ENCODE results near the gene EPM2AIP1. TPM values are rescaled to one million over a fixed set of nuclear protein-coding genes. Genes with fewer than 3 reads are reported as not detected.

The EPM2AIP1 gene
- polyA plus RNA-seq, 3 donors: 3.6 to 11.3 (median 5.8) TPM

DNA sequence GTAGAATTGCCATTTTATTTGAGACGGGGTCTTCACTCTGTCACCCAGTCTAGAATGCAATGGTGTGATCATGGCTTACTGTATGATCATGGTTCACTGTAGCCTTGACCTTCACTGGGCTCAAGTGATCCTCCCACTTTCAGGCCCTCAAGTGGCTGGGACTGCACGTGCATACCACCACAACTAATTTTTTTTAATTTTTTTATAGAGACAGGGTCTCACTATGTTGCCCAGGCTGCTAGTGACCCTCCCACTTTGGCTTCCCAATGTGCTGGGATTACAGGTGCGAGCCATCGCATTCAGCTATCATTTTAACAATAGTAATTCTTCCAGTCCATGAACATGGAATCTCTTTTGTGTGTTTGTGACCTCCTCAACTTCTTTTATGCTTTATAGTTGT is 11.9 kb downstream of the EPM2AIP1 start:
- Histone ChIP-seq H3K4me2 (replicated peaks; ENCODE audit: extremely low read depth, low read length, poor library complexity, severe bottlenecking) (no peak overlapping the region), H4K20me1 (ENCODE audit: insufficient read depth, low read length) (no peaks in the 10 kb centered on the region), H3K79me2 (ENCODE audit: insufficient read depth, low read length) (no peaks in the 10 kb centered on the region), H3K4me3 (replicated peaks in 1 of 3; ENCODE audit: low read depth in 2 of 3, low read length in 3 of 3) (no peak overlapping the region), H3K9me3 (replicated peaks in 1 of 2; ENCODE audit: control insufficient read depth in 1 of 2, insufficient read depth in 1 of 2, low read length in 2 of 2) (peaks cover 17 to 21% of the 10 kb centered on the region in 2 donors), H3K36me3 (replicated peaks in 1 of 2; ENCODE audit: control insufficient read depth in 1 of 2, insufficient read depth in 2 of 2, low read length in 2 of 2) (peaks cover 34 to 45% of the 10 kb centered on the region in 2 donors), H3K9ac (ENCODE audit: insufficient read depth, low read length, poor library complexity, severe bottlenecking) (no peak overlapping the region), H3K27ac (ENCODE audit: low read depth in 1 of 2, low read length in 2 of 2) (no peak overlapping the region), H2AFZ (ENCODE audit: insufficient read depth, low read depth, low read length, poor library complexity, severe bottlenecking) (no peak overlapping the region), H3K27me3 (ENCODE audit: control insufficient read depth in 2 of 2, insufficient read depth in 2 of 2, low read length in 2 of 2) (no peaks in the 10 kb centered on the region), H3K4me1 (ENCODE audit: control insufficient read depth in 1 of 2, insufficient read depth in 2 of 2, low read length in 2 of 2) (no peaks in the 10 kb centered on the region)
- no peak for DNase-seq
- Mint-ChIP-seq H3K36me3 (peaks cover 38 to 57% of the 10 kb centered on the region in 2 donors), H3K27me3 (ENCODE audit: low read depth in 3 of 3) (peaks cover 0 to 2% (median 0%) of the 10 kb centered on the region in 3 donors), H3K27ac (no peak overlapping the region), H3K9me3 (peaks cover 20 to 39% (median 26%) of the 10 kb centered on the region in 7 donors), H3K4me3 (no peak overlapping the region), H3K4me1 (no peaks in the 10 kb centered on the region)
- TF ChIP-seq CTCF (IDR thresholded peaks at IDR 0.05): no peak
- intact Hi-C loops (cut with micrococcal nuclease): no loop called here
- 100% methylated on average over 2 of the region's 4 CpGs for WGBS (ENCODE audit: insufficient coverage)

DNA sequence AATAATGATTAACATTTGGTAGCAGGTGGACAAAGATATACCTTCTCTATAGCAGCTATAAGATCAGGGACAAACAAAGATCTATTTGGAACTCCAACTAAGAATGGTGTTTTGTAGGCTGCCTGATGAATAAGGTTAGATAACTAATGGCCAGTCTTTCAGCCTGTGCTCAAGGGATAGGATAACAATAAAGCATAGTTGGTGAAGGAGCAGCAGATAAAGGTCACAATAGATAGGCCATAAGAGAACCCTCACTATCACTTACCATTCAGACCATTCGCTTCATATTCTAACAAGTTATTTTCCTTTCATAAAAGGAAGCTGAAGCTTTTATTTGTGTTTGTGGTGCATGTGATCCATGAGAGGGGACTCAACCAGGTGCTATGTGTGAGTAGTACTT is 19.8 kb downstream of the EPM2AIP1 start:
- no peaks in the 10 kb centered on the region for H3K27me3 ChIP-seq (ENCODE audit: control insufficient read depth in 2 of 2, insufficient read depth in 2 of 2, low read length in 2 of 2)
- peaks cover 18% of the 10 kb centered on the region for H3K4me1 Mint-ChIP-seq
- H3K4me2 ChIP-seq (replicated peaks; ENCODE audit: extremely low read depth, low read length, poor library complexity, severe bottlenecking): no peak overlapping the region
- H3K9ac ChIP-seq (ENCODE audit: insufficient read depth, low read length, poor library complexity, severe bottlenecking): no peak overlapping the region
- no CpG with 5 or more reads among the region's 1 CpG for WGBS (ENCODE audit: insufficient coverage)
- no peak overlapping the region for H3K4me3 Mint-ChIP-seq
- no peaks in the 10 kb centered on the region for H4K20me1 ChIP-seq (ENCODE audit: insufficient read depth, low read length)
- no peaks in the 10 kb centered on the region for H3K9me3 ChIP-seq (replicated peaks in 1 of 2; ENCODE audit: control insufficient read depth in 1 of 2, insufficient read depth in 1 of 2, low read length in 2 of 2)
- no peak overlapping the region for H2AFZ ChIP-seq (ENCODE audit: insufficient read depth, low read depth, low read length, poor library complexity, severe bottlenecking)
- DNase-seq: no peak
- H3K4me3 ChIP-seq (replicated peaks in 1 of 3; ENCODE audit: low read depth in 2 of 3, low read length in 3 of 3): no peak overlapping the region
- H3K27me3 Mint-ChIP-seq (ENCODE audit: low read depth in 3 of 3): peaks cover 0 to 2% (median 0%) of the 10 kb centered on the region in 3 donors
- intact Hi-C loops (cut with micrococcal nuclease): no loop called here
- H3K27ac Mint-ChIP-seq: no peak overlapping the region
- peaks cover 9 to 24% of the 10 kb centered on the region in 2 donors for H3K36me3 Mint-ChIP-seq
- no peak overlapping the region for H3K27ac ChIP-seq (ENCODE audit: low read depth in 1 of 2, low read length in 2 of 2)
- no peak for TF ChIP-seq CTCF (IDR thresholded peaks at IDR 0.05)
- H3K9me3 Mint-ChIP-seq: peaks cover 0 to 3% (median 2%) of the 10 kb centered on the region in 7 donors
- H3K79me2 ChIP-seq (ENCODE audit: insufficient read depth, low read length): no peaks in the 10 kb centered on the region
- no peaks in the 10 kb centered on the region for H3K36me3 ChIP-seq (replicated peaks in 1 of 2; ENCODE audit: control insufficient read depth in 1 of 2, insufficient read depth in 2 of 2, low read length in 2 of 2)
- peaks cover 15% of the 10 kb centered on the region in 2 donors for H3K4me1 ChIP-seq (ENCODE audit: control insufficient read depth in 1 of 2, insufficient read depth in 2 of 2, low read length in 2 of 2)

All from CD14-positive monocyte (primary cell).